Heart left ventricle (tissue), 16 donors: ENCODE data around the gene MYO1B. TPM values are rescaled to one million over a fixed set of nuclear protein-coding genes. Genes with fewer than 3 reads are reported as not detected.

Source experiments
- ATAC-seq, 4 donors: fragments of 200-7000 bp; cut with Tn5 transposase; one replicate each; pipeline ENCODE4 v1.9.1; 2020 to 2022; ENCODE audit warnings: moderate library complexity in 4 of 4, mild to moderate bottlenecking in 3 of 4, moderate number of reproducible peaks in 1 of 4
- DNase-seq, 5 donors: peaks; one replicate each; pipeline ENCODE4 v3.0.0-alpha.2; 2020
- H3K27ac ChIP-seq, 12 donors: fragments of 200-600 bp; sonication (generic) in 4 of 12; one replicate each; pipeline versions ENCODE4 v1.5.0 to v1.8.0; 2016 to 2022; ENCODE audit warnings: mild to moderate bottlenecking in 2 of 12
- H3K27me3 ChIP-seq, 9 donors: fragments of 200-600 bp; sonication (generic) in 2 of 9; one replicate each; pipeline versions ENCODE4 v1.5.1 to v1.8.0; 2016 to 2022; ENCODE audit warnings: mild to moderate bottlenecking in 3 of 9
- H3K36me3 ChIP-seq, 9 donors: fragments of 200-600 bp; sonication (generic) in 2 of 9; one replicate each; pipeline versions ENCODE4 v1.5.0 to v1.8.0; 2018 to 2022; ENCODE audit warnings: mild to moderate bottlenecking in 2 of 9
- H3K4me1 ChIP-seq, 12 donors: fragments of 200-600 bp; sonication (generic) in 4 of 12; one replicate each; pipeline versions ENCODE4 v1.5.0 to v1.8.0; 2016 to 2022; ENCODE audit warnings: mild to moderate bottlenecking in 3 of 12
- H3K4me3 ChIP-seq, 12 donors: fragments of 200-600 bp; sonication (generic) in 4 of 12; one replicate each; pipeline versions ENCODE4 v1.5.0 to v1.8.0; 2017 to 2022; ENCODE audit warnings: mild to moderate bottlenecking in 9 of 12, moderate library complexity in 4 of 12
- H3K9me3 ChIP-seq, 12 donors: fragments of 200-600 bp; sonication (generic) in 4 of 12; one replicate each; pipeline versions ENCODE4 v1.5.0 to v1.8.0; 2016 to 2022; ENCODE audit warnings: mild to moderate bottlenecking in 1 of 12
- CTCF ChIP-seq, 12 donors: fragments of 200-600 bp; sonication (generic) in 4 of 12; IDR thresholded peaks; one replicate each; pipeline versions ENCODE4 v1.5.0 to v1.8.0; 2018 to 2022; ENCODE audit warnings: antibody characterized with exemption in 12 of 12, mild to moderate bottlenecking in 5 of 12
- POLR2A ChIP-seq, 2 donors: fragments of 450-650 bp; IDR thresholded peaks; one replicate each; pipeline ENCODE4 v1.6.1; 2017; ENCODE audit warnings: antibody characterized with exemption in 2 of 2, mild to moderate bottlenecking in 2 of 2, moderate library complexity in 2 of 2
- WGBS, 4 donors: extraction: QIAGEN DNeasy Blood & Tissue Kit in 2 of 4; methylation state at CpG; one replicate each; pipeline versions ENCODE4 v1.1.5 to v1.1.7; 2013 to 2018; 5-methylcytosine and 5-hydroxymethylcytosine counted together
- intact Hi-C, 10 donors: fragments of 100-400 bp; cut with DNase I; formaldehyde crosslinking; loops; one replicate each; pipeline versions ENCODE4 v1.11.1 to v1.14.2; 2022
- polyA plus RNA-seq, 2 donors: library from polyadenylated mRNA; stranded (reverse); fragments of 200-250 nt; gene quantifications; one replicate each; pipeline ENCODE4 v1.2.3, GENCODE V29; 2013
- total RNA-seq, 9 donors: library from RNA; depleted of rRNA in 2 of 9; stranded (reverse); fragments of >200 nt in 2 of 9; fragmentation: NEBNext Ultra II Directional in 3 of 9; extraction: Animal tissue kit (Norgen Biotek cat#: 25700) in 3 of 9; gene quantifications; one replicate each; pipeline versions ENCODE4 v1.1.0 to v1.2.4, GENCODE V29; 2016 to 2023
- donor health status: ischemic (EF 13 %, LVEDD 7.1; RV severe dilation, severe dysfunction).
- donor health status: healthy with polysubstance abuse.
- donor health status: DM: no; HTN: yes; CAD: no.
- donor health status: DM: no; HTN: no; CAD: no.
- donor health status: ischemic (EF 25% LVEDD 6.9; RV normal size, moderate dysfunction).
- donor health status: ischemic (EF 25% LVEDD 5.7; RV mildly dilated, moderate dysfunction).
- donor health status: healthy.
- donor health status: DM: yes; HTN: yes; CAD: no.
- donor health status: ischemic (EF 35%, LVEDD 5.7; RV mildly dilated, moderate dysfunction).
- donor health status: nonischemic (EF 11% LVEDD 7.7; RV severe dilation, severe dysfunction).
- donor health status: DM: yes; HTN: yes; CAD: no.
- donor health status: PGD.
- donor health status: ischemic (EF 29% LVEDD 5.4; RV normal size, mild dysfunction).
- donor health status: nonischemic (EF 23%, LVEDD 6.1; RV moderate dilation, normal function).

MYO1B gene
- total and polyA plus RNA-seq, 11 donors = 7.8 to 47.3 (median 15.8) TPM

DNA sequence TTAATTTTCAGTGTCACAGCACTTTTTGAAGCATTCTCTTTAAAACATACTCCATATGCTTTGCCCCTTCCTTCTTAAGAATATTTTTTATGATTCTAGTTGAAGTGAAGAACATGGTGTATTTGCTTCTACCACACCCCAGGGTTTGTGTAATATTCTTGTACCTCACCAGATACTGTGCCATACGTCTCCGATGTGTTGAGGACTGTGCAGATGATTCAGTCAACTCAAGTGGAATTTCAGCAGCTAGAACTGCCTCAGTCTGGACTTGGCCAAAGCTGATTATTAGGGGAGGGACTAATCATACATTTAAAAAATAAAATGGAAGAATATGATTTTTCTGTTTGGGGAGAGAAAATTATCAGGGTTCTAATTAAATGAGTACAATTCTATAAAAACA, 115.7 kb downstream of the MYO1B start:
- ATAC-seq (no peak), DNase-seq (no peak)
- H3K27me3 ChIP-seq = no peaks in the 10 kb centered on the region
- H3K4me3 ChIP-seq = no peak overlapping the region
- no peak for TF ChIP-seq CTCF (IDR thresholded peaks at IDR 0.05)
- TF ChIP-seq POLR2A (IDR thresholded peaks at IDR 0.05) = no peak
- WGBS, 4 donors = 76 to 83% (median 82%) methylated on average over 2 of the region's 2 CpGs
- H3K27ac ChIP-seq = no peak overlapping the region
- H3K4me1 ChIP-seq = peaks cover 0 to 14% (median 4%) of the 10 kb centered on the region in 12 donors
- H3K36me3 ChIP-seq = peaks cover 0 to 38% (median 5%) of the 10 kb centered on the region in 9 donors
- H3K9me3 ChIP-seq = no peaks in the 10 kb centered on the region
- intact Hi-C loops = loop anchor here in 1 of 10 donors (10.0 kb wide), 1 partner anchor 116 kb away; the partner anchor contains the start of gene MYO1B

DNA sequence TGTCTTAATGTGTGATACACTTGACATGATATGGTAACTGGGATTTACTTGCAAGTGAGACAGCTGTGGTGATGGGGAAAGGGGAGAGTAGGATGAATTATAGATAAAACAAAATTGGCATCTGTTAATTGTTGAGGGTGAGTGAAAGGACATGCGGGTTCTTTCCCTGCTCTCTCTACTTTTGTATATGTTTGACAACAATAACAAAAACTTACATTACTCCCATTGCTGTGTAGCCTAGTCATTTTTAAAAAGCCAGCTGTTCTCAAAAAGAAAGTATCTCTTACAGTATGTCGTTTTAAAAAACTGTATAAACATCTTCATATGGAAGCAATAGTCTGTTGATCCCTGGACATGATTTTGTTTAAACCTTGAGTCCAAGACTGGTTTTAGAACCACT, 117.6 kb downstream of the MYO1B start:
- TF ChIP-seq POLR2A (IDR thresholded peaks at IDR 0.05) = no peak
- TF ChIP-seq CTCF (IDR thresholded peaks at IDR 0.05) = no peak
- intact Hi-C loops = loop anchor here in 1 of 10 donors (10.0 kb wide), 1 partner anchor 118 kb away; the partner anchor contains the start of gene MYO1B
- Histone ChIP-seq H3K27me3 (no peaks in the 10 kb centered on the region), H3K27ac (no peak overlapping the region), H3K36me3 (peaks cover 0 to 39% (median 5%) of the 10 kb centered on the region in 9 donors), H3K4me3 (no peak overlapping the region), H3K9me3 (no peaks in the 10 kb centered on the region), H3K4me1 (peaks cover 0 to 22% (median 5%) of the 10 kb centered on the region in 12 donors)
- WGBS, 4 donors = 92 to 96% (median 94%) methylated on average over 2 of the region's 2 CpGs
- ATAC-seq (no peak), DNase-seq (no peak)

- DNase-seq (no peak), ATAC-seq (no peak)
- 84 to 88% (median 88%) methylated on average over 3 of the region's 3 CpGs for WGBS, 4 donors
- Histone ChIP-seq H3K27ac (no peak overlapping the region), H3K27me3 (no peaks in the 10 kb centered on the region), H3K9me3 (no peaks in the 10 kb centered on the region), H3K4me3 (no peak overlapping the region), H3K36me3 (peaks cover 0 to 41% (median 5%) of the 10 kb centered on the region in 9 donors), H3K4me1 (peaks cover 0 to 22% (median 4%) of the 10 kb centered on the region in 12 donors)
- intact Hi-C loops = loop anchor here in 1 of 10 donors (10.0 kb wide), 1 partner anchor 118 kb away; the partner anchor contains the start of gene MYO1B
- TF ChIP-seq POLR2A (IDR thresholded peaks at IDR 0.05) = no peak
- no peak for TF ChIP-seq CTCF (IDR thresholded peaks at IDR 0.05)
Measured at GRCh38 chr2:191363267-191363666, 118.1 kb downstream of the MYO1B start.

- ATAC-seq = no peak
- 96 to 100% (median 97%) methylated on average over 2 of the region's 2 CpGs for WGBS, 4 donors
Measured at GRCh38 chr2:191365089-191365488, 119.9 kb downstream of the MYO1B start.

More at GRCh38 chr2:191365089-191365488, 119.9 kb downstream of the MYO1B start:
- intact Hi-C loops = loop anchor here in 2 of 10 donors (5.0 to 10.0 kb wide), 2 partner anchors 120 to 123 kb away; partner anchors contain the start of gene MYO1B (in 1 of the 2)
- no peaks in the 10 kb centered on the region for H3K27me3 ChIP-seq
- TF ChIP-seq CTCF (IDR thresholded peaks at IDR 0.05) (no peak), POLR2A (IDR thresholded peaks at IDR 0.05) (no peak)
- DNase-seq = no peak
- H3K4me1 ChIP-seq = peaks cover 0 to 14% (median 0%) of the 10 kb centered on the region in 12 donors
- H3K9me3 ChIP-seq = no peaks in the 10 kb centered on the region
- peaks cover 0 to 58% (median 5%) of the 10 kb centered on the region in 9 donors for H3K36me3 ChIP-seq
- H3K4me3 ChIP-seq = no peak overlapping the region
- H3K27ac ChIP-seq = no peak overlapping the region
